Measurements from ENCODE around the gene CREBBP. TPM values are rescaled to one million over a fixed set of nuclear protein-coding genes. Genes with fewer than 3 reads are reported as not detected.
"Not testable (repeated sequence)": the region's sequence is repeated elsewhere in the genome, so short reads cannot be mapped to it uniquely, and the experiment has no call there.

Gene CREBBP
- total RNA-seq, 2 experiments from 2014 or later = 49.2 to 53.2 TPM

DNA sequence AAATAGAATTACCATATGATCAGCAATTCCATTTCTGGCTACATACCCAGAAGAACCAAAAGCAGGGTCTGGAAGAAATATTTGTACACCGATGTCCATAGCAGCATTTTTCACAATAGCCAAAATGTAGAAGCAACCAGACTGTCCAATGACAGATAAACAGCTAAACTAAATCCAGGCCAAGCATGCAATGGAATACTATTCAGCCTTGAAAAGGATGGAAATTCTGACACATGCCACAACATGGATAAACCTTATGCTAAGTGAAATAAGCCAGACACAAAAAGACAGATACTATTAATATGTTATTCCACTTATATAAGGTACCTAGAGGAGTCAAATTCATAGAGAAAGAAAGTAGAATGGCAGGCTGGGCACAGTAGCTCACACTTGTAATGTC lies 25.9 kb upstream of the CREBBP start:
- Mint-ChIP-seq H3K9me3 (ENCODE audit: low read depth) (no peaks in the 10 kb centered on the region), H3K27ac (no peak overlapping the region), H3K27me3 (peaks cover 3% of the 10 kb centered on the region), H3K4me1 (no peaks in the 10 kb centered on the region), H3K4me3 (no peak overlapping the region), H3K36me3 (no peaks in the 10 kb centered on the region)
- DNase-seq (no peak), ATAC-seq (no peak)
- CTCF ChIA-PET = interaction anchor here (1.3 kb wide), 1 partner anchor 33 kb away, joined by 4 read pairs; no protein-coding TSS in a partner anchor

GRCh38 chr16:3904875-3905274 lies 24.4 kb upstream of the CREBBP start:
- Mint-ChIP-seq H3K27ac (no peak overlapping the region), H3K9me3 (ENCODE audit: low read depth) (no peaks in the 10 kb centered on the region), H3K36me3 (no peaks in the 10 kb centered on the region), H3K27me3 (peaks cover 6% of the 10 kb centered on the region), H3K4me1 (no peaks in the 10 kb centered on the region), H3K4me3 (no peak overlapping the region)
- no peak for ATAC-seq
- CTCF ChIA-PET = no interaction called here
- DNase-seq = no peak

DNA sequence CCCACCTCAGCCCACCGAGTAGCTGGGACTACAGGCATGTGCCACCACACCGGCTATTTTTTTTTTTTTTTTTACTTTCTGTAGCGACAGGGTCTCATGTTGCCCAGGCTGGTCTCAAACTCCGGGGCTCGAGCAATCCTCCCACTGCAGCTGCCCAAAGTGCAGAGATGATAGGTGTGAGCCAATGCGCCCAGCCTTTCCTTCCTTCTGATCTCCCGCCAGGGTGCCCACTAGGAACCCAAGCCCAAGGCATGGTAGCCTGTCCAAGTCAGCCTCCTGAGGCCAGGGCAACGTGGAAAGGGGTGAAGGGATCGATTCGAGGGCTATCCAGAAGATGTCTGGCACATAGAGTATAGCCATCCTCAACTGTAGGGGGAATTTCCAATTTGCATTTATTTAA lies 9.6 kb upstream of the CREBBP start:
- Mint-ChIP-seq H3K27ac (no peak overlapping the region), H3K27me3 (peaks cover 23% of the 10 kb centered on the region), H3K36me3 (no peaks in the 10 kb centered on the region), H3K4me3 (no peak overlapping the region), H3K4me1 (no peaks in the 10 kb centered on the region), H3K9me3 (ENCODE audit: low read depth) (peaks cover 4% of the 10 kb centered on the region)
- CTCF ChIA-PET = no interaction called here
- DNase-seq (no peak), ATAC-seq (no peak)

DNA sequence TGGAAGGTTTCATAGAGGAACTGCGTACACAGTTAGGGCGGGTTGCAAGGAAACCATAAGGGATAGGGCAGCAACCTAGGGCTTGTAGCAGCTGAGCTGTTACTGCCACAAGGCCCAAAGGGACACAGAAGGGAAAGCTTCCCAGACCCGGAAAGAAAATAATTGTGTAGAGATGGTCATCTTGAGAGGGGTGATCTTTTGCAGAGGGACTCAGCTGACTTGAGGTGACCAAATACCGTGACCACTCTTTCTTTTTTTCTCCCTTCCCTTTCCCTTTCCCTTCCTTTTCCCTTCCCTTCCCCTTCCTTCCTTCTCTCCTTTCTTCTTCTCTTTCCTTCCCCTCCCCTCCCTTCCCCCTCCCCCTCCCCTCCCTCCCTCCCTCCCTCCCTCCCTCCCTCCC lies 8.5 kb upstream of the CREBBP start:
- H3K27me3 Mint-ChIP-seq = peaks cover 21% of the 10 kb centered on the region
- no peak for DNase-seq
- no peaks in the 10 kb centered on the region for H3K4me1 Mint-ChIP-seq
- no peaks in the 10 kb centered on the region for H3K36me3 Mint-ChIP-seq
- H3K27ac Mint-ChIP-seq = no peak overlapping the region
- no peak overlapping the region for H3K4me3 Mint-ChIP-seq
- CTCF ChIA-PET = no interaction called here
- peaks cover 2% of the 10 kb centered on the region for H3K9me3 Mint-ChIP-seq (ENCODE audit: low read depth)
- ATAC-seq = no peak

DNA sequence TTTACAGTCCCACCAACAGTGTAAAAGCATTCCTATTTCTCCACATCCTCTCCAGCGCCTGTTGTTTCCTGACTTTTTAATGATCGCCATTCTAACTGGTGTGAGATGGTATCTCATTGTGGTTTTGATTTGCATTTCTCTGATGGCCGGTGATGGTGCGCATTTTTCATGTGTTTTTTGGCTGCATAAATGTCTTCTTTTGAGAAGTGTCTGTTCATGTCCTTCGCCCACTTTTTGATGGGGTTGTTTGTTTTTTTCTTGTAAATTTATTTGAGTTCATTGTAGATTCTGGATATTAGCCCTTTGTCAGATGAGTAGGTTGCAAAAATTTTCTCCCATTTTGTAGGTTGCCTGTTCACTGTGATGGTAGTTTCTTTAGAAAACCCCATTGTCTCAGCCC lies 5.5 kb upstream of the CREBBP start:
- H3K4me3 Mint-ChIP-seq; DNase-seq; H3K27ac Mint-ChIP-seq; H3K36me3 Mint-ChIP-seq; ATAC-seq; H3K4me1 Mint-ChIP-seq; H3K9me3 Mint-ChIP-seq (ENCODE audit: low read depth); CTCF ChIA-PET: not testable (repeated sequence)
- peaks cover 25% of the 10 kb centered on the region for H3K27me3 Mint-ChIP-seq

DNA sequence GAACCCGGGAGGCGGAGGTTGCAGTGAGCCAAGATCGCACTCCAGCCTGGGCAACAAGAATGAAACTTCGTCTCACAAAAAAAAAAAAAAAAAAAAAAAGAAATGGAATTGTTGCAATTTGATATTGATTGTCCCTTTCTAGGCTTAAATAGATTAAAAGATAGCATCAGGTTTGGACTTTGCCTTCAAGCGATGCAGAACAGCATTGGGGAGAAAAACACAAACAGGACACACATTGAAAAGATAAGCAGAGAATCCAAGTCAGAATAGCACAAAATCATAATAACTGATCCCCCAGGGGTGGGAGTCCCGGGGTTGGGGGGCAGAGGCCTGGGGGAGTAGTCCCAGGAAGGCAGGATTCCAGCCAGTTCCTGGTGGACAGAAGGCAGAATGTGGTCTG lies 3.9 kb upstream of the CREBBP start:
- ATAC-seq (no peak), DNase-seq (no peak)
- peaks cover 22% of the 10 kb centered on the region for H3K27me3 Mint-ChIP-seq
- CTCF ChIA-PET = no interaction called here
- no peaks in the 10 kb centered on the region for H3K36me3 Mint-ChIP-seq
- no peak overlapping the region for H3K27ac Mint-ChIP-seq
- no peak overlapping the region for H3K4me3 Mint-ChIP-seq
- peaks cover 2% of the 10 kb centered on the region for H3K9me3 Mint-ChIP-seq (ENCODE audit: low read depth)
- peaks cover 3% of the 10 kb centered on the region for H3K4me1 Mint-ChIP-seq

GRCh38 chr16:3882531-3882930 lies 2.0 kb upstream of the CREBBP start:
- H3K9me3 Mint-ChIP-seq (ENCODE audit: low read depth) = peaks cover 2% of the 10 kb centered on the region
- no peak for DNase-seq
- CTCF ChIA-PET = no interaction called here
- H3K36me3 Mint-ChIP-seq = peaks cover 12% of the 10 kb centered on the region
- no peak overlapping the region for H3K27ac Mint-ChIP-seq
- H3K4me1 Mint-ChIP-seq = peaks cover 22% of the 10 kb centered on the region
- ATAC-seq = no peak
- H3K4me3 Mint-ChIP-seq = peak overlapping the region; percentile 66
- H3K27me3 Mint-ChIP-seq = peaks cover 16% of the 10 kb centered on the region

DNA sequence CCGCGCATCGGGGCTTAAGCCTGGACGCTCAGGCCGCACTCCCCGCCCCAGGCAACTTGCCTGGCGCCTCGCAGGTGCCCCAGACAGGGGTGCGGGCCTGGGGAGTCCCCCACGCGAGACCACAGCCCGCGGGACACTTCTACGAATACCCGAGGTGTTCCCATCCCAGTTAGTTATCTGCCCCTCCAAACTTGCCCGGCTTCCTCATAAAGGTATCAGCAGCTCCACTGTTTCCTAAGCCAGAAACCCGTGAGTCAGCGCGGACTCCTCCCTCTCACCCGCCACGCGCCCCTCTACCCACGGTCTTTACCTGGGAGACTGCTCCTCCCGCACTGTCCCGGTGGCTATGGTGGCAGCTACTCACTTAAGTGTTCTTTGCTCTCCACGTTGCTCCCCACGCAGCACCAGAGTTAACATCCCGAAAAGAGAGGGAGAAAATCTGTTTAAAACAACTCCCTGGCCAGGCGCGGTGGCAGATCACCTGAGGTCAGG lies 1.0 kb upstream of the CREBBP start:
- DNase-seq (no peak), ATAC-seq (no peak)
- CTCF ChIA-PET = interaction anchor here (1.3 kb wide), 1 partner anchor 372 kb away, joined by 4 read pairs; no protein-coding TSS in a partner anchor
- peaks cover 31% of the 10 kb centered on the region for H3K4me1 Mint-ChIP-seq
- peak overlapping the region; percentile 66 for H3K4me3 Mint-ChIP-seq
- peaks cover 14% of the 10 kb centered on the region for H3K27me3 Mint-ChIP-seq
- H3K36me3 Mint-ChIP-seq = peaks cover 20% of the 10 kb centered on the region
- no peaks in the 10 kb centered on the region for H3K9me3 Mint-ChIP-seq (ENCODE audit: low read depth)
- H3K27ac Mint-ChIP-seq = peak overlapping the region; percentile 64

DNA sequence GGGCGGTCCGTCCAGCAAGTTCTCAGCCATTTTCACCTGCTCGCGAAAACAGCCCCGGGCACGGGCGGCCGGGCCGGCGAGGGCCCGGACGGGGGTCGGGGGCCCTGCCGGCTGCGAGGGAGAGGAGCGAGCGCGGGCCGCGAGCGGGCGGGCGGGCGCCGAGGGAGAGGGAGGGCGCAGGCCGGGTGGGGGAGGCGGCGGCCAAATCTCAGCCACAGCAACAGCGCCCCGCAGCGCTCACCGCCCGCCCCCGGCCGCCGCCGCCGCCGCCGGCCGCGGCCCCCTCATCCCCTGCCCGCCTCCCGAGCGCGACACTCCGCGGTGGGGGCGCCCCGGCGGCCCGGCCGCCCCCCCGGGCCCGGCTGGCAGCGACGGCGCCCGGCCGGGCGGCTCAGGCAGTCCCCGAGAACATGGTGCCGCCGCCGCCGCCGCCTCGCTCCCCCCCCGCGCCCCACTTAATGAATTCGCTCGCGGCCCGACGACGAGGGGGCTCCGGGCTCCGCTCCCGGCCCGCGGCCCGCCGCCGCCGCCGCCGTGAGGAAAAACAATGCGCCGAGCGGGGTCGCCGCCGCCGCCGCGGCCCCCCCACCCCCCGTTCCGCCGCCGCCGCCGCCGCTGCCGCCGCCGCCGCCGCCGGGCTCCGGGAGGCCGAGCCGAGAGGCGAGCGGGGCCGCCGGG lies 487 bp downstream of the CREBBP start:
- no peaks in the 10 kb centered on the region for H3K9me3 Mint-ChIP-seq (ENCODE audit: low read depth)
- H3K27ac Mint-ChIP-seq = no peak overlapping the region
- H3K4me3 Mint-ChIP-seq = peak overlapping the region; percentile 82
- peak; percentile 65 for ATAC-seq
- H3K36me3 Mint-ChIP-seq = peaks cover 20% of the 10 kb centered on the region
- CTCF ChIA-PET = interaction anchor here (0.6 to 2.7 kb wide), 8 partner anchors 13 to 641 kb away, joined by 3 to 13 read pairs (median 3); no protein-coding TSS in a partner anchor
- DNase-seq = peak; percentile 76
- H3K27me3 Mint-ChIP-seq = peaks cover 10% of the 10 kb centered on the region
- H3K4me1 Mint-ChIP-seq = peaks cover 38% of the 10 kb centered on the region

DNA sequence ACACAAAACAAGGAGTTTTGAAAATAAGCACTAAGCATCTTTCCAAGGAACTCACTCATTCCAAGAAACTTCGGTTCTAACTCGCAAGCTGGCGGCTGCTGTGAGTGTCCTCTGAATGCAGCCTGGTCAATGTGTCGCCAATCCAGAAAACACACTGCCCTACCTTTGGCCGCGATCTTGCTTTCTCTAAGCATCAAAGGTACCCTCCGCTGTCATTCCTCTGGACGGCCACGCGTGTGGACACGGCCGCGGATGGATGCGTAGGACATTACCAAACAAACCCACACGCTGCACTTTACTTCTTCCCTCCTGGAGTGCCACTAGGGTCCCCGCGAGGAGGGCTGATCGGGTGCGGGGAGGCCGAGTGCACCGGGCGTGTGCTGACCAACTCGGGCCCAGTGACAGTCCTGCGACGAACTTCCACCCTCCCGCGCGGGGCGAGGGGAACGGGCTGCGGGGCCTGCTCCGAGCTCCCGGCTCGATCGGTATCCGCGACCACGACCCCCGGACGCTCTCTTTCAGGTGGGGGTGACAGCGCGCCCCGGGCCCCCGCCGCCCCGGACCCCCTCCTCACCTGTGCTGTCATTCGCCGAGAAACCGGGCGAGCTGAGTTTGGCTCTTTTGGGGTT lies 1.1 kb downstream of the CREBBP start:
- ATAC-seq (peak; percentile 18), DNase-seq (peak; percentile 52)
- Mint-ChIP-seq H3K27ac (peak overlapping the region; percentile 78), H3K36me3 (peaks cover 20% of the 10 kb centered on the region), H3K4me1 (peaks cover 40% of the 10 kb centered on the region), H3K27me3 (peaks cover 10% of the 10 kb centered on the region), H3K4me3 (peak overlapping the region; percentile 82), H3K9me3 (ENCODE audit: low read depth) (no peaks in the 10 kb centered on the region)
- CTCF ChIA-PET = interaction anchor here (0.6 to 2.7 kb wide), 10 partner anchors 12 to 640 kb away, joined by 3 to 13 read pairs (median 3); no protein-coding TSS in a partner anchor

DNA sequence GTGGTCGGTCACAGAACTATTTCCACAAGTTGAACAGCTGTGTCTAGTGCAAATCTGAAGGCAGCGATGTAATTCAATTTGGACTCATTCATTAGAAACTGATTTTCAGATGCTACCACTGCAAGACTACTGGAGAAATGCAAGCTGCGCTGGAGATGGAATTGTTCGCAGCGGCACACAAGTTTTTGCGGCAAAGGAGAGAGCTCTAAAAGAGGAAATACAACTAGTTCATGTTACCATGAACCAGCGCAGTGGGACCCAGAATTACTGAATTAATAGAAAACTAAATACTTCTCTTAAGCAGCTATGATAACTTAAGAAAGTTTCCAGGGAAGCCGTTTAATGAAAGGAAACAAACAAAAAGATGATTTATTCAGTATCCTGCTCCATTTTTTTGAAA lies 1.9 kb downstream of the CREBBP start:
- Mint-ChIP-seq H3K36me3 (peaks cover 20% of the 10 kb centered on the region), H3K27me3 (peaks cover 10% of the 10 kb centered on the region), H3K4me3 (peak overlapping the region; percentile 82), H3K27ac (peak overlapping the region; percentile 78), H3K4me1 (peaks cover 40% of the 10 kb centered on the region), H3K9me3 (ENCODE audit: low read depth) (no peaks in the 10 kb centered on the region)
- CTCF ChIA-PET = interaction anchor here (0.6 to 2.7 kb wide), 6 partner anchors 82 to 352 kb away, joined by 3 to 13 read pairs (median 3); no protein-coding TSS in a partner anchor
- DNase-seq (no peak), ATAC-seq (no peak)

GRCh38 chr16:3876695-3877094 lies 3.8 kb downstream of the CREBBP start:
- peaks cover 2% of the 10 kb centered on the region for H3K27me3 Mint-ChIP-seq

DNA sequence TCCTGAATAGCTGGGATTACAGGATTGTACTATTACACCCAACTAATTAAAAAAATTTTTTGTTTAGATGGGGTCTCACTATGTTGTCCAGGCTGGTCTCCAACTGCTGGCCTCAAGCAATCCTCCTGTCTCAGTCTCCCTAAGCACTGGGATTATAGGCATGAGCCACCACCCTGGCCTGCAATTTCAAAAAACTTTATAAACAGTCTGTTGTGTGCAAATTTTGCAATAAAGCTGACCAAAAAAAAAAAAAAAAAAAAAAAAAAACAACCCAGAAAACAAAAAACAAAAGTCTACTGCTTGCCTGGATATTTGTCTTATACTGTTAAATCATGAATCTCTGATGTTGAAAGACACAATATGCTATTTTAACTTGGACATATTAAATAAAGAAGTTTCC lies 4.4 kb downstream of the CREBBP start:
- H3K27me3 Mint-ChIP-seq = no peaks in the 10 kb centered on the region
- ATAC-seq = no peak
- H3K4me1 Mint-ChIP-seq = peaks cover 41% of the 10 kb centered on the region
- DNase-seq = no peak
- H3K27ac Mint-ChIP-seq = no peak overlapping the region
- peaks cover 20% of the 10 kb centered on the region for H3K36me3 Mint-ChIP-seq
- H3K9me3 Mint-ChIP-seq (ENCODE audit: low read depth) = no peaks in the 10 kb centered on the region
- H3K4me3 Mint-ChIP-seq = no peak overlapping the region
- CTCF ChIA-PET = interaction anchor here (0.9 kb wide), 1 partner anchor 11 kb away, joined by 3 read pairs; no protein-coding TSS in a partner anchor

More at GRCh38 chr16:3876695-3877094, 3.8 kb downstream of the CREBBP start:
- Mint-ChIP-seq H3K27ac (no peak overlapping the region), H3K4me3 (no peak overlapping the region), H3K36me3 (peaks cover 20% of the 10 kb centered on the region), H3K4me1 (peaks cover 39% of the 10 kb centered on the region), H3K9me3 (ENCODE audit: low read depth) (no peaks in the 10 kb centered on the region)
- ATAC-seq (no peak), DNase-seq (no peak)
- CTCF ChIA-PET = no interaction called here

All from activated CD8-positive, alpha-beta memory T cell treated with anti-CD3 and anti-CD28 coated beads, Interleukin-2, amount 10 ng/mL, durations not matched to agents 7 days and 5 days (primary cell).